DOHH2 (cell line): Measurements from ENCODE around the gene CYFIP2.
A peak's percentile ranks its signal among the peaks of the same experiment; 100 is the strongest.

Experiments
- H3F3A ChIP-seq: fragments of 200-600 bp; sonication (generic), shearing (Covaris generic); 2 replicates; pipeline ENCODE4 v1.6.0; 2016; ENCODE audit warnings: antibody characterized with exemption, mild to moderate bottlenecking; ENCODE audit not compliant: control insufficient read depth, insufficient read depth
- H3K27ac ChIP-seq: fragments of 200-600 bp; sonication (generic); 2 replicates; pipeline ENCODE4 v1.5.1; 2014; ENCODE audit warnings: low read depth, mild to moderate bottlenecking, low read length, moderate library complexity
- H3K27me3 ChIP-seq: fragments of 200-600 bp; sonication (generic); 2 replicates; pipeline ENCODE4 v1.6.1; 2014; ENCODE audit warnings: mild to moderate bottlenecking, low read length, mixed read lengths; ENCODE audit not compliant: control insufficient read depth
- H3K36me3 ChIP-seq: fragments of 200-600 bp; sonication (generic); 2 replicates; pipeline ENCODE4 v1.6.1; 2014; ENCODE audit warnings: mild to moderate bottlenecking, low read length, moderate library complexity, mixed read lengths; ENCODE audit not compliant: control insufficient read depth
- H3K4me1 ChIP-seq: fragments of 200-600 bp; sonication (generic); 2 replicates; pipeline ENCODE4 v1.6.1; 2014; ENCODE audit warnings: mild to moderate bottlenecking, low read length, mixed read lengths; ENCODE audit not compliant: control insufficient read depth
- H3K4me2 ChIP-seq: fragments of 200-600 bp; sonication (generic); 2 replicates; pipeline ENCODE4 v1.6.0; 2014; ENCODE audit warnings: mild to moderate bottlenecking, low read length, moderate library complexity
- H3K4me3 ChIP-seq: fragments of 200-600 bp; sonication (generic); 2 replicates; pipeline ENCODE4 v1.5.1; 2014; ENCODE audit warnings: mild to moderate bottlenecking, low read length, mixed read lengths
- H3K79me2 ChIP-seq: fragments of 200-600 bp; sonication (generic); 2 replicates; pipeline ENCODE4 v1.6.1; 2014; ENCODE audit warnings: mild to moderate bottlenecking, low read length, mixed read lengths; ENCODE audit not compliant: control insufficient read depth
- H3K9me2 ChIP-seq: fragments of 200-600 bp; sonication (generic); replicated peaks from 2 replicates; pipeline ENCODE4 v1.6.1; 2014; ENCODE audit warnings: mild to moderate bottlenecking, low read length, mixed read lengths; ENCODE audit not compliant: control insufficient read depth
- H3K9me3 ChIP-seq: fragments of 200-600 bp; sonication (generic); 2 replicates; pipeline ENCODE4 v1.6.1; 2014; ENCODE audit warnings: antibody characterized with exemption, low read length, mixed read lengths; ENCODE audit not compliant: control insufficient read depth, insufficient read depth
- H4K20me1 ChIP-seq: fragments of 200-600 bp; sonication (generic); 2 replicates; pipeline ENCODE4 v1.6.0; 2014; ENCODE audit warnings: low read depth, mild to moderate bottlenecking, antibody characterized with exemption, low read length, moderate library complexity; ENCODE audit not compliant: control insufficient read depth, insufficient read depth
- CTCF ChIP-seq: fragments of 200-600 bp; sonication (generic); IDR thresholded peaks from one replicate; pipeline ENCODE4 v1.5.1; 2014; ENCODE audit warnings: antibody characterized with exemption, mild to moderate bottlenecking, low read depth, low read length; ENCODE audit not compliant: poor library complexity, severe bottlenecking
- EZH2phosphoT487 ChIP-seq: fragments of 200-600 bp; sonication (generic); IDR thresholded peaks from 2 replicates; pipeline ENCODE4 v1.6.1; 2017; ENCODE audit warnings: borderline replicate concordance, mild to moderate bottlenecking, antibody characterized with exemption, low read length, moderate library complexity, mixed read lengths

The CYFIP2 gene

DNA sequence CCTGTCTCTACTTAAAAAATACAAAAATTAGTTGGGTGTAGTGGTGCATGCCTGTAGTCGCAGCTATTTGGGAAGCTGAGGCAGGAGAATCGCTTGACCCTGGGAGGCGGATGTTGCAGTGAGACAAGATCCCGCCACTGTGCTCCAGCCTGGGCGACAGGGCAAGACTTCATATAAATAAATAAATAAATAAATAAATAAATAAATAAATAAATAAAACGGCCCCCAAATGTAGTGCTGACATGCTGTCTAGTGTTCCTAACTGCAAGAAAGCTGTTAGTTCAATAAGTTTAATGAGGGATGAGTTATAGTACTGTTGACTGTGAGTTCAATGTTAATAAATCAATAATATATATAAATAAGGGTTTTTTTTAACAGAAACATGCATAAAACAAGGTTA, 7.5 kb upstream of the CYFIP2 start:
- Histone ChIP-seq H3K9me2 (no peaks in the 10 kb centered on the region), H3K27me3 (no peaks in the 10 kb centered on the region), H3F3A (no peaks in the 10 kb centered on the region), H3K9me3 (no peaks in the 10 kb centered on the region), H4K20me1 (no peaks in the 10 kb centered on the region), H3K4me3 (no peak overlapping the region), H3K36me3 (no peaks in the 10 kb centered on the region), H3K79me2 (no peaks in the 10 kb centered on the region), H3K27ac (no peak overlapping the region), H3K4me2 (no peak overlapping the region), H3K4me1 (peaks cover 12% of the 10 kb centered on the region)
- TF ChIP-seq CTCF, result no peak

- H3K9me3 ChIP-seq, result no peaks in the 10 kb centered on the region
- H3F3A ChIP-seq, result no peaks in the 10 kb centered on the region
- H3K4me3 ChIP-seq, result no peak overlapping the region
- H3K9me2 ChIP-seq, result no peaks in the 10 kb centered on the region
- no peaks in the 10 kb centered on the region for H4K20me1 ChIP-seq
- TF ChIP-seq CTCF, result no peak
- no peak for TF ChIP-seq EZH2phosphoT487
- no peaks in the 10 kb centered on the region for H3K79me2 ChIP-seq
- no peak overlapping the region for H3K27ac ChIP-seq
- no peaks in the 10 kb centered on the region for H3K36me3 ChIP-seq
- no peak overlapping the region for H3K4me2 ChIP-seq
- peaks cover 21% of the 10 kb centered on the region for H3K4me1 ChIP-seq
- H3K27me3 ChIP-seq, result no peaks in the 10 kb centered on the region
These were observed 6.2 kb upstream of the CYFIP2 start for GRCh38 chr5:157259699-157260098.

DNA sequence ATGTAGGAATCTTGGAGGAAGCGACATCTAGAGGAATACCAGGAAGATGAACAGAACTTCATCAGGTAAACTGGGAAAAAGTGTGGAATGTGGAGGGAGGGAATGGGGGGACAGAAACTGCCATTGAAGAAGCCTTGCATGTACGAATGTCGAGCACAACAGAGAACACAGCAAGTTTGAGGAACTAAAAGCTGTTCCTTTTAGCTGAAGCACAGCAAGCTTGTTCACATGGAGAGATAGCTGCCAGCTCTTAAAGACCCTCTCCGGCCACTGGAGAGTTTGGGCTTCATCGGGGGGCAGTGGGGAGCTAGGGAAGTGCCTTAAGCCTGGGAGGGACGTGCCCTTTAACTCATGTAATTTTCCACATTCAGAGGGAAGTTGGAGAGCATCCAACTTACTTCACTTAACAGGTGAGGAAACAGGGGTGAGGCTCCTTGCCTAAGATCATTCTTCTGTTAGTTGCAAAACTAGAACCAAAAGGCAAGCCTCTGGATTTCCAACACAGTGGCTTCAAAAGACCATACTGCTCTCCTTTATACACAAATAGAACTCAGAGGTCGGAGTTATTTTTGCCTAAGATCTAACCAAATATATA, 2.3 kb upstream of the CYFIP2 start:
- Histone ChIP-seq H3K4me3 (peak overlapping the region; percentile 31), H3K36me3 (peaks cover 23% of the 10 kb centered on the region), H3F3A (no peaks in the 10 kb centered on the region), H3K27me3 (no peaks in the 10 kb centered on the region), H3K4me2 (peak overlapping the region; percentile 59), H3K79me2 (peaks cover 32% of the 10 kb centered on the region), H3K9me3 (no peaks in the 10 kb centered on the region), H3K27ac (no peak overlapping the region), H3K9me2 (no peaks in the 10 kb centered on the region), H4K20me1 (no peaks in the 10 kb centered on the region), H3K4me1 (peaks cover 49% of the 10 kb centered on the region)
- no peak for TF ChIP-seq EZH2phosphoT487

DNA sequence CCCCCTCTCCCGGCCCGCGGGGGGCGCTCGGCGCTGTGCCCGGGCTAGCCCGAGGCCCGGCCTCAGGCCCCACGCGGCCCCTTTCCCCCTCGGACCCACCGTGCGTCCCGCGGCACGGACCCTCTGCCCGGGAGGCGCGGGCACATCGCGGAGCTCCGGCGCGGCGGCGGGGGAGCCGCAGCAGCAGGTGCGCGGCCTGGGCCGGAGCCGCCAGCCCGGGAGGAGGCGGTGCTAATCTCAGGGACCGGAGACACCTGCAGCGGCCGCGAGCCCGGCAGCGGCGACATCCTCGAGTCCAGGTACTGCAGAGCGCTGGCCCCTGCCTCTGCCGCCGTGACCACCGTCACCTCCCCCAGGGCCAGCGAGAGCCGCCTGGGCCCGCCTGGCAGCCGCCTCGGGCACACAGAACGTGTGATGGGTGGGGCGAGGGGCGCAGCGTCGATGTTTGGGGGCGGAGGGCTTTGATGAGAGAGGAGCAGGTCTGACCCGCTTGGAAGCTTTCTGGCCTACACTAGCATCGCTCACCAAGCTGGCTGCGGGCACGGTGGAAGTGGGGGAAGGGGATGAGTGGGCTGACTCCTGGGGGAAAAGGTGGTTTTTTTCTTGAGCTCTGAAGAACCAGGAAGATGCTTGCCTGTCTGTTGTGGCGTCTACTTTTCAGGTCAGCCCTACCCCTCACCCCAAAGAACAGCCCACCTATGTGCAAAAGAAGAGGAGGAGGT, 524 bp downstream of the CYFIP2 start:
- peaks cover 74% of the 10 kb centered on the region for H3K4me1 ChIP-seq
- H3K9me3 ChIP-seq, result no peaks in the 10 kb centered on the region
- H3K27ac ChIP-seq, result peak overlapping the region; percentile 98
- peak overlapping the region; percentile 93 for H3K4me3 ChIP-seq
- TF ChIP-seq EZH2phosphoT487 (no peak), CTCF (no peak)
- H3F3A ChIP-seq, result peaks cover 20% of the 10 kb centered on the region
- H4K20me1 ChIP-seq, result no peaks in the 10 kb centered on the region
- no peaks in the 10 kb centered on the region for H3K27me3 ChIP-seq
- no peaks in the 10 kb centered on the region for H3K9me2 ChIP-seq
- peaks cover 51% of the 10 kb centered on the region for H3K36me3 ChIP-seq
- peaks cover 61% of the 10 kb centered on the region for H3K79me2 ChIP-seq
- peak overlapping the region; percentile 99 for H3K4me2 ChIP-seq
